B cell (primary cell): ENCODE data around the gene ALDH1L2. TPM values are rescaled to one million over a fixed set of nuclear protein-coding genes. Genes with fewer than 3 reads are reported as not detected.

Source experiments
- ATAC-seq: fragments of 200-7000 bp; cut with Tn5 transposase; one replicate; pipeline ENCODE4 v1.10.0; 2021; ENCODE audit warnings: low read depth, mild to moderate bottlenecking, moderate number of reproducible peaks, moderate library complexity
- CTCF ChIA-PET: fragments of 350-600 bp; sonication (Branson Sonifier 250); formaldehyde crosslinking; loops from one replicate; lab custom pipeline; 2021; ENCODE audit warnings: antibody characterized with exemption, inconsistent platforms; lab: Charles Lee
- POLR2A ChIA-PET: fragments of 350-600 bp; sonication (Branson Sonifier 250); formaldehyde crosslinking; loops from one replicate; lab custom pipeline; 2021; ENCODE audit warnings: antibody characterized with exemption; lab: Charles Lee
- DNase-seq: peaks from one replicate; pipeline ENCODE4 v3.0.0; 2013
- H2AFZ ChIP-seq: 2 replicates; pipeline ENCODE4 v1.6.1; 2012; ENCODE audit warnings: mild to moderate bottlenecking, low read depth, low read length; ENCODE audit not compliant: insufficient read depth, poor library complexity, severe bottlenecking
- H3K27ac ChIP-seq, 2 donors: 1 replicate in 1 of 2; 2 replicates in 1 of 2; pipeline ENCODE4 v1.5.1; 2012 to 2013; ENCODE audit warnings: low read length in 2 of 2, mild to moderate bottlenecking in 2 of 2, moderate library complexity in 1 of 2
- H3K27me3 ChIP-seq, 4 experiments: fragments of 200-600 bp in 1 of 4; sonication (generic) in 1 of 4; replicated peaks in 1 of 4; 1 replicate in 2 of 4; 2 replicates in 2 of 4; pipeline versions ENCODE4 v1.6.1 to v1.7.0; 2013 to 2016; ENCODE audit warnings: low read length in 3 of 4, mild to moderate bottlenecking in 2 of 4, mixed read lengths in 1 of 4, moderate library complexity in 1 of 4; ENCODE audit not compliant: insufficient read depth in 4 of 4, control insufficient read depth in 3 of 4; ENCODE audit errors: control extremely low read depth in 1 of 4
- H3K36me3 ChIP-seq, 2 experiments: replicated peaks in 1 of 2; 1 replicate in 1 of 2; 2 replicates in 1 of 2; pipeline versions ENCODE4 v1.6.1 to v1.7.1; 2013; ENCODE audit warnings: low read length in 1 of 2; ENCODE audit not compliant: insufficient read depth in 2 of 2, control insufficient read depth in 1 of 2; ENCODE audit errors: control extremely low read depth in 1 of 2, extremely low read depth in 1 of 2
- H3K4me1 ChIP-seq, 2 donors: fragments of 200-600 bp in 1 of 2; sonication (generic) in 1 of 2; 1 replicate in 1 of 2; 2 replicates in 1 of 2; pipeline versions ENCODE4 v1.5.1 to v1.6.1; 2013 to 2017; ENCODE audit warnings: low read length in 2 of 2; ENCODE audit not compliant: control insufficient read depth in 2 of 2, insufficient read depth in 2 of 2
- H3K4me2 ChIP-seq: replicated peaks from 2 replicates; pipeline ENCODE3; 2012; ENCODE audit warnings: mild to moderate bottlenecking, low read depth, low read length; ENCODE audit not compliant: poor library complexity, severe bottlenecking
- H3K4me3 ChIP-seq, 5 experiments: fragments of 200-600 bp in 1 of 5; sonication (generic) in 1 of 5; 1 replicate in 3 of 5; 2 replicates in 2 of 5; pipeline versions ENCODE4 v1.5.1 to v1.7.0; 2011 to 2016; ENCODE audit warnings: low read length in 4 of 5, mild to moderate bottlenecking in 4 of 5, low read depth in 2 of 5, control low read depth in 1 of 5, moderate library complexity in 1 of 5; ENCODE audit not compliant: insufficient read depth in 1 of 5; ENCODE audit errors: control extremely low read depth in 1 of 5, extremely low read depth in 1 of 5
- H3K79me2 ChIP-seq: fragments of 200-600 bp; sonication (generic); one replicate; pipeline ENCODE4 v1.6.0; 2016; ENCODE audit warnings: low read length; ENCODE audit not compliant: control insufficient read depth, insufficient read depth
- H3K9ac ChIP-seq: fragments of 200-600 bp; sonication (generic); 2 replicates; pipeline ENCODE4 v1.6.1; 2017; ENCODE audit warnings: mild to moderate bottlenecking, low read length, moderate library complexity
- H3K9me3 ChIP-seq, 3 donors: one replicate each; pipeline versions ENCODE4 v1.6.1 to v1.7.1; 2013; ENCODE audit warnings: low read length in 2 of 3; ENCODE audit not compliant: control insufficient read depth in 2 of 3, insufficient read depth in 1 of 3; ENCODE audit errors: control extremely low read depth in 1 of 3
- H4K20me1 ChIP-seq: 2 replicates; pipeline ENCODE4 v1.6.0; 2012; ENCODE audit warnings: mild to moderate bottlenecking, low read length; ENCODE audit not compliant: insufficient read depth, control insufficient read depth, poor library complexity, severe bottlenecking
- H3K27ac Mint-ChIP-seq: one replicate; pipeline ENCODE4 v1.8.0; 2021; ENCODE audit warnings: mixed read lengths
- H3K27me3 Mint-ChIP-seq: one replicate; pipeline ENCODE4 v1.8.0; 2021; ENCODE audit warnings: mixed read lengths
- H3K4me1 Mint-ChIP-seq: one replicate; pipeline ENCODE4 v1.8.0; 2021; ENCODE audit warnings: mixed read lengths
- H3K4me3 Mint-ChIP-seq: one replicate; pipeline ENCODE4 v1.8.0; 2021; ENCODE audit warnings: mixed read lengths
- H3K9me3 Mint-ChIP-seq: one replicate; pipeline ENCODE4 v1.8.0; 2022; ENCODE audit warnings: mixed read lengths; ENCODE audit not compliant: insufficient read depth
- EZH2 ChIP-seq: IDR thresholded peaks from 2 replicates; pipeline ENCODE4 v1.6.1; 2012; ENCODE audit warnings: borderline replicate concordance, low read depth, mild to moderate bottlenecking, moderate library complexity, low read length; ENCODE audit not compliant: insufficient read depth, poor library complexity, severe bottlenecking
- WGBS: methylation state at CpG from one replicate; pipeline ENCODE4 v1.1.5; 2013; ENCODE audit warnings: missing lambda C conversion rate; ENCODE audit not compliant: insufficient coverage; 5-methylcytosine and 5-hydroxymethylcytosine counted together
- intact Hi-C: fragments of 100-400 bp; cut with micrococcal nuclease; formaldehyde crosslinking; loops from one replicate; pipeline ENCODE4 v1.10.0; 2022
- polyA plus RNA-seq: library from polyadenylated mRNA; depleted of rRNA; stranded (reverse); fragments of >200 nt; gene quantifications from 2 replicates; pipeline ENCODE4 v1.2.3, GENCODE V29; 2012
- total RNA-seq, 2 donors: library from RNA; stranded (reverse); fragments of 120-200 nt in 1 of 2; gene quantifications; 1 replicate in 1 of 2; 2 replicates in 1 of 2; pipeline versions ENCODE4 v1.2.3 to v1.2.4, GENCODE V29; 2013 to 2022
- TF ChIP-seq, protein P1 (sequence below): fragments of 200-600 bp; IDR thresholded peaks from one replicate; pipeline ENCODE4 v1.8.0; 2022; ENCODE audit warnings: antibody characterized with exemption, mild to moderate bottlenecking

Gene ALDH1L2
- total and polyA plus RNA-seq, 2 donors (not counting 1 experiment from before 2014, with no cell fraction given) = 0.04 to 0.32 TPM

DNA sequence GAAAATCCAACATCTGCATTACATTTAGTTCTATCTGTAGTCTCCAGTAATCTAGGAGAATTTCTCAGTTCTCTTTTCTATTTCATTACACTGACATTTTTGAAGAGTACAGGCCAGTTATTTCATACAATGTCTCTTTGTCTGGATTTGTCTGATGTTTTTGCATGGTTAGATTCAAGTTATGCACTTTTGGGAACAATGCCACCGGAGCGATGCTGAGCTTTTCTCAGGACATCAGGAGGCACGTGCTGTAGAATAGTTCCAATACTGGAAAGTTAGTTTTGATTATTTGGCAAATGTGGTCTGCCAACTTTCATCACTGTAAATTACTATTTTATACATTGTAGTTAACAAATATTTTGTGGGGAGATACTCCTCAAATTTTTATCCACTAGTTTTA, 43.1 kb downstream of the ALDH1L2 start:
- no peak for ATAC-seq
- H3K27me3 Mint-ChIP-seq = no peaks in the 10 kb centered on the region
- WGBS = no CpG with 5 or more reads among the region's 3 CpGs
- Histone ChIP-seq H3K9ac (no peak overlapping the region), H3K4me1 (no peaks in the 10 kb centered on the region), H3K4me3 (no peak overlapping the region), H3K79me2 (no peaks in the 10 kb centered on the region), H4K20me1 (no peaks in the 10 kb centered on the region), H3K27ac (no peak overlapping the region), H3K36me3 (no peaks in the 10 kb centered on the region), H3K4me2 (no peak overlapping the region), H3K27me3 (no peaks in the 10 kb centered on the region), H2AFZ (no peak overlapping the region), H3K9me3 (no peaks in the 10 kb centered on the region)
- H3K9me3 Mint-ChIP-seq = no peaks in the 10 kb centered on the region
- intact Hi-C loops = no loop called here
- ChIA-PET CTCF (interaction anchor here (0.6 to 0.7 kb wide), 2 partner anchors 9 to 200 kb away, joined by 3 read pairs; no protein-coding TSS in a partner anchor), POLR2A (no interaction called here)
- H3K27ac Mint-ChIP-seq = no peak overlapping the region
- H3K4me3 Mint-ChIP-seq = no peak overlapping the region
- no peak for DNase-seq
- peaks cover 2% of the 10 kb centered on the region for H3K4me1 Mint-ChIP-seq
- TF ChIP-seq, protein P1, sequence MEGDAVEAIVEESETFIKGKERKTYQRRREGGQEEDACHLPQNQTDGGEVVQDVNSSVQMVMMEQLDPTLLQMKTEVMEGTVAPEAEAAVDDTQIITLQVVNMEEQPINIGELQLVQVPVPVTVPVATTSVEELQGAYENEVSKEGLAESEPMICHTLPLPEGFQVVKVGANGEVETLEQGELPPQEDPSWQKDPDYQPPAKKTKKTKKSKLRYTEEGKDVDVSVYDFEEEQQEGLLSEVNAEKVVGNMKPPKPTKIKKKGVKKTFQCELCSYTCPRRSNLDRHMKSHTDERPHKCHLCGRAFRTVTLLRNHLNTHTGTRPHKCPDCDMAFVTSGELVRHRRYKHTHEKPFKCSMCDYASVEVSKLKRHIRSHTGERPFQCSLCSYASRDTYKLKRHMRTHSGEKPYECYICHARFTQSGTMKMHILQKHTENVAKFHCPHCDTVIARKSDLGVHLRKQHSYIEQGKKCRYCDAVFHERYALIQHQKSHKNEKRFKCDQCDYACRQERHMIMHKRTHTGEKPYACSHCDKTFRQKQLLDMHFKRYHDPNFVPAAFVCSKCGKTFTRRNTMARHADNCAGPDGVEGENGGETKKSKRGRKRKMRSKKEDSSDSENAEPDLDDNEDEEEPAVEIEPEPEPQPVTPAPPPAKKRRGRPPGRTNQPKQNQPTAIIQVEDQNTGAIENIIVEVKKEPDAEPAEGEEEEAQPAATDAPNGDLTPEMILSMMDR = no peak
- TF ChIP-seq EZH2 = no peak

DNA sequence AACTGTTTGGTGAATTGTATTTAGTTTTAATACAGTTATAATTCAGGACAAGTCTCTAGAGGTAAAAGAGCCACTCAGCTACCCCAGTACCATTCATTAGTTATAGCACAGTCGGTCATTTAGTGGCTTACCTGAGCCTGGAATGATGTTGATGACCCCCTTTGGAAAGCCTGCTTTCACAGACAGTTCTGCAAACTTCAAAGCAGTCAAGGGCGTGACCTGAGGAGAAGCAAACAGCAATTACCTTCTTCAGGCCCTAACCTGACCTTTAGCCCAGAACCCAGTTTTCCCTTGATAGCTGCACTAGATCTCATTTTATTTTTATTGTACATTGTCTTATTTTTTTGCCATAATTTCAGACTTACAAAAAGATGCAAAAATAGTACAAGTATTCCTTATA, 43.8 kb downstream of the ALDH1L2 start:
- Histone ChIP-seq H3K4me3 (no peak overlapping the region), H3K4me2 (no peak overlapping the region), H3K36me3 (no peaks in the 10 kb centered on the region), H3K27ac (no peak overlapping the region), H3K9ac (no peak overlapping the region), H3K4me1 (no peaks in the 10 kb centered on the region), H3K9me3 (no peaks in the 10 kb centered on the region), H2AFZ (no peak overlapping the region), H4K20me1 (no peaks in the 10 kb centered on the region), H3K79me2 (no peaks in the 10 kb centered on the region), H3K27me3 (no peaks in the 10 kb centered on the region)
- peaks cover 2% of the 10 kb centered on the region for H3K4me1 Mint-ChIP-seq
- ATAC-seq = no peak
- ChIA-PET CTCF (no interaction called here), POLR2A (no interaction called here)
- TF ChIP-seq, protein P1 = no peak
- TF ChIP-seq EZH2 = no peak
- H3K27ac Mint-ChIP-seq = no peak overlapping the region
- H3K9me3 Mint-ChIP-seq = no peaks in the 10 kb centered on the region
- no peak overlapping the region for H3K4me3 Mint-ChIP-seq
- no peaks in the 10 kb centered on the region for H3K27me3 Mint-ChIP-seq
- intact Hi-C loops = no loop called here
- 100% methylated on average over 1 of the region's 2 CpGs for WGBS
- DNase-seq = no peak
